Suprapubic skin (tissue), 4 donors: Measurements from ENCODE around the gene TYMS. TPM values are rescaled to one million over a fixed set of nuclear protein-coding genes. Genes with fewer than 3 reads are reported as not detected.

Experiments used
- DNase-seq, 2 donors: peaks; one replicate each; pipeline ENCODE4 v3.0.0-alpha.2; 2019; ENCODE audit warnings: low spot score in 2 of 2
- H3K27ac ChIP-seq: fragments of 200-600 bp; sonication (generic); one replicate; pipeline ENCODE4 v1.5.1; 2019
- H3K27me3 ChIP-seq: fragments of 200-600 bp; sonication (generic); one replicate; pipeline ENCODE4 v1.5.1; 2019
- H3K36me3 ChIP-seq: fragments of 200-600 bp; sonication (generic); one replicate; pipeline ENCODE4 v1.5.1; 2019
- H3K4me1 ChIP-seq: fragments of 200-600 bp; sonication (generic); one replicate; pipeline ENCODE4 v1.5.1; 2019
- H3K4me3 ChIP-seq: fragments of 200-600 bp; sonication (generic); one replicate; pipeline ENCODE4 v1.5.1; 2019; ENCODE audit warnings: mild to moderate bottlenecking
- H3K9me3 ChIP-seq: fragments of 200-600 bp; sonication (generic); one replicate; pipeline ENCODE4 v1.5.1; 2019
- EP300 ChIP-seq: sonication (generic); formaldehyde crosslinking; IDR thresholded peaks from one replicate; pipeline ENCODE4 v1.6.1; 2017; ENCODE audit warnings: antibody characterized with exemption
- POLR2A ChIP-seq, 2 donors: fragments of 450-650 bp; IDR thresholded peaks; one replicate each; pipeline ENCODE4 v1.6.1; 2017; ENCODE audit warnings: antibody characterized with exemption in 2 of 2, mild to moderate bottlenecking in 2 of 2, moderate library complexity in 2 of 2
- POLR2AphosphoS5 ChIP-seq, 3 donors: sonication (generic); formaldehyde crosslinking; IDR thresholded peaks; one replicate each; pipeline ENCODE4 v1.6.1; 2017; ENCODE audit warnings: antibody characterized with exemption in 3 of 3
- WGBS: methylation state at CpG from one replicate; pipeline ENCODE4 v1.1.5; 2018; 5-methylcytosine and 5-hydroxymethylcytosine counted together
- total RNA-seq, 4 donors: library from RNA; depleted of rRNA; stranded (reverse); fragments of >200 nt; gene quantifications; one replicate each; pipeline ENCODE4 v1.1.0, GENCODE V29; 2016
- TF ChIP-seq, protein P1 (sequence below), 2 donors: fragments of 200-600 bp in 1 of 2; fragments of 450-650 bp in 1 of 2; sonication (generic) in 1 of 2; IDR thresholded peaks; one replicate each; pipeline ENCODE4 v1.5.1; 2016 to 2019; ENCODE audit warnings: antibody characterized with exemption in 2 of 2, mild to moderate bottlenecking in 1 of 2, moderate library complexity in 1 of 2

The TYMS gene
- total RNA-seq, 4 donors from 2014 or later, result 2.6 to 5.9 (median 3.2) TPM

DNA sequence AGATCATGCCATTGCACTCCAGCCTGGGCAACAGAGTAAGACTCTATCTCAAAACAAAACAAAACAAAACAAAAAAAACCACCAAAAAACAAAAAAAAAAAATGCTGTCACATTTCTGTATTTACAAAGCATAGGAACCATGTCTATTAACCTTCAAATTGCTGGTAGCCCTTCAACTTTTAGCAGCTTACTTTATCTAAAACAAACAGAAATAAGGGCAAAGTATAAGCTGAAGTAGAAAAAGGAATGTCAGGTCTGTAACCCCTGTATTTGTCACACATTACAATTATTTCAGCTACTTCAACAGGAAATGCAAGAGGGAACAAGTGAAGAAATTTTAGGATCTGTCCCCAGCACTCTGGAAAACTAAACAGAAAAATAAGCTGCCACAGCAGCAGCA is 25.4 kb downstream of the TYMS start:
- Histone ChIP-seq H3K36me3 (peaks cover 71% of the 10 kb centered on the region), H3K27ac (no peak overlapping the region), H3K27me3 (no peaks in the 10 kb centered on the region), H3K4me3 (no peak overlapping the region), H3K9me3 (no peaks in the 10 kb centered on the region), H3K4me1 (no peaks in the 10 kb centered on the region)
- no peak for DNase-seq
- TF ChIP-seq POLR2AphosphoS5 (IDR thresholded peaks at IDR 0.05), result no peak
- TF ChIP-seq EP300, result no peak
- TF ChIP-seq, protein P1, sequence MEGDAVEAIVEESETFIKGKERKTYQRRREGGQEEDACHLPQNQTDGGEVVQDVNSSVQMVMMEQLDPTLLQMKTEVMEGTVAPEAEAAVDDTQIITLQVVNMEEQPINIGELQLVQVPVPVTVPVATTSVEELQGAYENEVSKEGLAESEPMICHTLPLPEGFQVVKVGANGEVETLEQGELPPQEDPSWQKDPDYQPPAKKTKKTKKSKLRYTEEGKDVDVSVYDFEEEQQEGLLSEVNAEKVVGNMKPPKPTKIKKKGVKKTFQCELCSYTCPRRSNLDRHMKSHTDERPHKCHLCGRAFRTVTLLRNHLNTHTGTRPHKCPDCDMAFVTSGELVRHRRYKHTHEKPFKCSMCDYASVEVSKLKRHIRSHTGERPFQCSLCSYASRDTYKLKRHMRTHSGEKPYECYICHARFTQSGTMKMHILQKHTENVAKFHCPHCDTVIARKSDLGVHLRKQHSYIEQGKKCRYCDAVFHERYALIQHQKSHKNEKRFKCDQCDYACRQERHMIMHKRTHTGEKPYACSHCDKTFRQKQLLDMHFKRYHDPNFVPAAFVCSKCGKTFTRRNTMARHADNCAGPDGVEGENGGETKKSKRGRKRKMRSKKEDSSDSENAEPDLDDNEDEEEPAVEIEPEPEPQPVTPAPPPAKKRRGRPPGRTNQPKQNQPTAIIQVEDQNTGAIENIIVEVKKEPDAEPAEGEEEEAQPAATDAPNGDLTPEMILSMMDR (IDR thresholded peaks at IDR 0.05), result no peak
- no peak for TF ChIP-seq POLR2A (IDR thresholded peaks at IDR 0.05)

DNA sequence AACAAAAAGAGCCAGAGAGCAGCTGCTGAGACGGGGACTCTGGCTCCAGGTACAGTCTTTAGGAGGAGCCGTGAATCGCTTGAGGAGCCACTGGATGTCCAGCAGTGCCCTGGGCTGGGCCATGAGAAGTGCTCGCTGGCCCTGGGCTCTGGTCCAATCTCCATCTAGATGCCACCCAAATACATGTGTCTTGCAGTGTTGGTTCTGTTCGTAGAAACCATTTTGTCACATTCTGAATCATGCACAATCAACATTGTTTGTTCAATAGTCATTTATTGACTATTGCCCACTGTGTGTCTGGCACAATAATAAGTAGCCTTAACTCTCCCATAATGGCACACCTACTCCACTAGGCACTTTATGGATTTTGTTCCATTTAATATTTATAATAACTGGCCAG is 26.1 kb downstream of the TYMS start:
- H3K27ac ChIP-seq, result no peak overlapping the region

DNA sequence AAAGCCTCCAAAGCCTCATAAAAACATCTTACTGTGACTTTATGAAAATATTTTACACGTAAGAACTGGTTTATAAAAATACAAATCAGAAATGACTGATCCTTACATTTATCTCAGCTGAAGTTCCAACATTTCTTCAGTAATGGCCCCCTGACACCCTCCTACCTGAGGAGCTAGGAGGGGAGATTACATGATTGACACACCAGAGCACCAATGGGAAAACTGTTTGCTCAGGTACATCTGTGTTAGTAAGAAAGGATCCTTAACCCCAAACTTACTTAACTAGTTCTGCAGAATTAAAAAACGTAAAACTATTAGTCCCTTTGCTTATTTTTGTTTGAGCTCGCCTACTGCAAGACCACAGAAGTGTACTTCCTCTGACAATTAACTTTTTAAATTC is 28.0 kb downstream of the TYMS start:
- TF ChIP-seq POLR2A (IDR thresholded peaks at IDR 0.05), result no peak
- TF ChIP-seq EP300, result no peak
- TF ChIP-seq POLR2AphosphoS5 (IDR thresholded peaks at IDR 0.05), result no peak
- TF ChIP-seq, protein P1 (IDR thresholded peaks at IDR 0.05), result no peak
- H3K27ac ChIP-seq, result no peak overlapping the region
- H3K9me3 ChIP-seq, result no peaks in the 10 kb centered on the region
- WGBS, result 91% methylated on average over 3 of the region's 3 CpGs
- no peaks in the 10 kb centered on the region for H3K27me3 ChIP-seq
- no peak overlapping the region for H3K4me3 ChIP-seq
- DNase-seq, result no peak
- H3K36me3 ChIP-seq, result peaks cover 66% of the 10 kb centered on the region
- H3K4me1 ChIP-seq, result no peaks in the 10 kb centered on the region

More for the DNA sequence above, 26.1 kb downstream of the TYMS start:
- Histone ChIP-seq H3K27me3 (no peaks in the 10 kb centered on the region), H3K4me1 (no peaks in the 10 kb centered on the region), H3K9me3 (no peaks in the 10 kb centered on the region), H3K36me3 (peaks cover 65% of the 10 kb centered on the region), H3K4me3 (no peak overlapping the region)
- 94% methylated on average over 2 of the region's 5 CpGs for WGBS
- no peak for DNase-seq
- TF ChIP-seq POLR2AphosphoS5 (IDR thresholded peaks at IDR 0.05), result no peak
- no peak for TF ChIP-seq POLR2A (IDR thresholded peaks at IDR 0.05)
- no peak for TF ChIP-seq EP300
- TF ChIP-seq, protein P1 (IDR thresholded peaks at IDR 0.05), result no peak

- WGBS, result 85% methylated on average over 11 of the region's 11 CpGs
These were observed 29.1 kb downstream of the TYMS start for GRCh38 chr18:686339-687111.

DNA sequence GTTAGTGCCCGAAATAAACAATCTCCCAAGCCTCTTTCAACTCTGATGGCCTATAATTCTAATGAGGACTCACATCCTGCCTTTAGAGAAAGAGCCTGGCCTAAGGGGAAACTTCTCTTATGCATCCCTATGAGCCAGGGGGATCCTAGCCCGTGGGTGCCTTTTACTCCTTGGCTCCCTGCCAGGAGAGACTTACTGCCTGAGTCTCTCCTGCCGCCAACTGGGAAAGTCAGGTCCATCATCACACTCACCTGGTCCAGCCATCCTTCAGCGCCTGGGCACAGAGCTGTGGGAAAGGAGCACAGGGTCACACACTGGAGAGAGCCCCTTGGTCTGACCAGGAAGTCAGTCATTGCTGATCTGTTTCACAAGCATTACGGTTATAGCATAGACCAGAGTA is 30.9 kb downstream of the TYMS start:
- Histone ChIP-seq H3K4me1 (no peaks in the 10 kb centered on the region), H3K4me3 (no peak overlapping the region), H3K9me3 (no peaks in the 10 kb centered on the region), H3K27me3 (no peaks in the 10 kb centered on the region), H3K27ac (no peak overlapping the region), H3K36me3 (peaks cover 61% of the 10 kb centered on the region)
- 84% methylated on average over 5 of the region's 5 CpGs for WGBS
- no peak for DNase-seq
- TF ChIP-seq POLR2A (IDR thresholded peaks at IDR 0.05) (no peak), POLR2AphosphoS5 (IDR thresholded peaks at IDR 0.05) (no peak), EP300 (no peak)
- TF ChIP-seq, protein P1 (IDR thresholded peaks at IDR 0.05), result no peak

More at GRCh38 chr18:686339-687111, 29.1 kb downstream of the TYMS start:
- no peaks in the 10 kb centered on the region for H3K4me1 ChIP-seq
- no peak for DNase-seq
- TF ChIP-seq POLR2AphosphoS5 (IDR thresholded peaks at IDR 0.05) (no peak), EP300 (no peak), POLR2A (IDR thresholded peaks at IDR 0.05) (no peak)
- TF ChIP-seq, protein P1 (IDR thresholded peaks at IDR 0.05), result no peak
- no peak overlapping the region for H3K27ac ChIP-seq
- no peaks in the 10 kb centered on the region for H3K9me3 ChIP-seq
- no peaks in the 10 kb centered on the region for H3K27me3 ChIP-seq
- peaks cover 62% of the 10 kb centered on the region for H3K36me3 ChIP-seq
- no peak overlapping the region for H3K4me3 ChIP-seq
